Stimulated activated CD8-positive, alpha-beta memory T cell treated with anti-CD3 and anti-CD28 coated beads, Interleukin-12 subunit alpha, Interleukin-12 subunit beta, amount 100 ng/mL, for 24 hours (primary cell): Measurements from ENCODE around the gene MAN1A2.
"Not testable (repeated sequence)": the region's sequence is repeated elsewhere in the genome, so short reads cannot be mapped to it uniquely, and the experiment has no call there.

Experiments used
- DNase-seq: peaks from one replicate; pipeline ENCODE4 v3.0.0-alpha.2; 2020; ENCODE audit errors: extremely low read depth

The MAN1A2 gene

GRCh38 chr1:117558451-117558850, 191.2 kb downstream of the MAN1A2 start:
- DNase-seq = not testable (repeated sequence)

- DNase-seq = no peak
Measured at GRCh38 chr1:117559139-117559538, 191.9 kb downstream of the MAN1A2 start.

GRCh38 chr1:117559985-117560384, 192.7 kb downstream of the MAN1A2 start:
- no peak for DNase-seq

GRCh38 chr1:117561071-117561470, 193.8 kb downstream of the MAN1A2 start:
- DNase-seq = no peak

GRCh38 chr1:117561551-117561950, 194.3 kb downstream of the MAN1A2 start:
- DNase-seq = no peak

GRCh38 chr1:117562581-117563491, 195.6 kb downstream of the MAN1A2 start:
- DNase-seq = no peak

- no peak for DNase-seq
Measured at GRCh38 chr1:117563492-117563875, 196.2 kb downstream of the MAN1A2 start.

- no peak for DNase-seq
Measured at GRCh38 chr1:117564227-117565075, 197.2 kb downstream of the MAN1A2 start.

- no peak for DNase-seq
Measured at GRCh38 chr1:117565076-117565556, 197.9 kb downstream of the MAN1A2 start.

- no peak for DNase-seq
Measured at GRCh38 chr1:117565745-117566455, 198.7 kb downstream of the MAN1A2 start.

GRCh38 chr1:117566556-117566955, 199.3 kb downstream of the MAN1A2 start:
- DNase-seq = no peak

- DNase-seq = no peak
Measured at GRCh38 chr1:117567435-117567834, 200.2 kb downstream of the MAN1A2 start.

- no peak for DNase-seq
Measured at GRCh38 chr1:117567976-117568375, 200.7 kb downstream of the MAN1A2 start.

GRCh38 chr1:117568999-117569398, 201.8 kb downstream of the MAN1A2 start:
- no peak for DNase-seq

- no peak for DNase-seq
Measured at GRCh38 chr1:117569856-117570255, 202.6 kb downstream of the MAN1A2 start.

GRCh38 chr1:117570988-117571409, 203.8 kb downstream of the MAN1A2 start:
- DNase-seq = no peak

- DNase-seq = no peak
Measured at GRCh38 chr1:117571496-117571895, 204.2 kb downstream of the MAN1A2 start.

GRCh38 chr1:117572546-117572945, 205.3 kb downstream of the MAN1A2 start:
- DNase-seq = no peak

GRCh38 chr1:117573386-117574023, 206.3 kb downstream of the MAN1A2 start:
- DNase-seq = no peak

- no peak for DNase-seq
Measured at GRCh38 chr1:117574161-117574835, 207.0 kb downstream of the MAN1A2 start.
